Caco-2 (cell line): ENCODE data around the gene HOXA11. TPM values are rescaled to one million over a fixed set of nuclear protein-coding genes. Genes with fewer than 3 reads are reported as not detected.

Experiments
- BruUV-seq: library from RNA; stranded (reverse); fragments of 400-500 nt; replicated peaks from 2 replicates; lab custom pipeline; 2021; lab: Mats Ljungman, UMichigan
- CTCF ChIA-PET: fragments of 300-600 bp; sonication (Branson Sonifier 250); formaldehyde crosslinking; loops from one replicate; lab custom pipeline; 2022; ENCODE audit warnings: antibody characterized with exemption; lab: Charles Lee
- POLR2A ChIA-PET: fragments of 300-600 bp; sonication (Branson Sonifier 250); formaldehyde crosslinking; loops from one replicate; lab custom pipeline; 2022; ENCODE audit warnings: antibody characterized with exemption; lab: Charles Lee
- DNase-seq, 2 experiments: peaks; one replicate each; pipeline versions ENCODE4 v3.0.0 to v3.0.0-alpha.2; 2020 to 2022
- H3K27me3 ChIP-seq: replicated peaks from 2 replicates; pipeline ENCODE4 v1.6.0; 2011; ENCODE audit warnings: low read length; ENCODE audit not compliant: control insufficient read depth, insufficient read depth
- H3K36me3 ChIP-seq: 2 replicates; pipeline ENCODE4 v1.5.1; 2011; ENCODE audit warnings: low read length; ENCODE audit not compliant: control insufficient read depth, insufficient read depth
- H3K4me1 ChIP-seq: fragments of 250-450 bp; sonication (Bioruptor Pico); 2 replicates; pipeline ENCODE4 v1.5.1; 2020; ENCODE audit warnings: mild to moderate bottlenecking
- H3K4me3 ChIP-seq: 2 replicates; pipeline ENCODE4 v1.5.1; 2011; ENCODE audit warnings: low read depth, mild to moderate bottlenecking, control low read depth, low read length
- H3K9me3 ChIP-seq: fragments of 250-450 bp; sonication (Bioruptor Pico); 2 replicates; pipeline ENCODE4 v1.5.1; 2020; ENCODE audit warnings: mild to moderate bottlenecking, moderate library complexity
- H3K27ac Mint-ChIP-seq: one replicate; pipeline ENCODE4 v1.8.0; 2022; ENCODE audit warnings: mixed read lengths; ENCODE audit not compliant: unreplicated experiment
- H3K27me3 Mint-ChIP-seq: one replicate; pipeline ENCODE4 v1.8.0; 2022; ENCODE audit warnings: mixed read lengths; ENCODE audit not compliant: insufficient read depth, unreplicated experiment
- H3K36me3 Mint-ChIP-seq: one replicate; pipeline ENCODE4 v1.8.0; 2022; ENCODE audit warnings: mild to moderate bottlenecking, mixed read lengths; ENCODE audit not compliant: insufficient read depth, unreplicated experiment
- H3K4me1 Mint-ChIP-seq: one replicate; pipeline ENCODE4 v1.8.0; 2022; ENCODE audit warnings: low read depth, mixed read lengths; ENCODE audit not compliant: unreplicated experiment
- H3K4me3 Mint-ChIP-seq: one replicate; pipeline ENCODE4 v1.8.0; 2022; ENCODE audit warnings: mild to moderate bottlenecking, moderate library complexity, mixed read lengths; ENCODE audit not compliant: unreplicated experiment
- H3K9me3 Mint-ChIP-seq: one replicate; pipeline ENCODE4 v1.8.0; 2022; ENCODE audit warnings: mixed read lengths; ENCODE audit not compliant: unreplicated experiment
- CTCF ChIP-seq, 2 experiments: fragments of 200-600 bp in 1 of 2; IDR thresholded peaks; 1 replicate in 1 of 2; 2 replicates in 1 of 2; pipeline versions ENCODE4 v1.5.1 to v1.8.0; 2011 to 2022; ENCODE audit warnings: antibody characterized with exemption in 1 of 2, control low read depth in 1 of 2, inconsistent platforms in 1 of 2, low read depth in 1 of 2, low read length in 1 of 2, mild to moderate bottlenecking in 1 of 2, moderate library complexity in 1 of 2; ENCODE audit not compliant: insufficient read depth in 1 of 2, severe bottlenecking in 1 of 2, unreplicated experiment in 1 of 2
- intact Hi-C: fragments of 100-400 bp; cut with micrococcal nuclease; formaldehyde crosslinking; loops from one replicate; pipeline ENCODE4 v1.10.0; 2022; ENCODE audit not compliant: unreplicated experiment
- total RNA-seq: library from RNA; stranded (reverse); gene quantifications from 2 replicates; pipeline ENCODE4 v1.2.3, GENCODE V29; 2022

The HOXA11 gene
- total RNA-seq, 1 experiment from 2014 or later, result 0.73 TPM

GRCh38 chr7:27192546-27193334, 7.7 kb upstream of the HOXA11 start:
- H3K27me3 ChIP-seq, result no peaks in the 10 kb centered on the region
- no peak overlapping the region for H3K4me3 ChIP-seq
- peaks cover 4% of the 10 kb centered on the region for H3K27me3 Mint-ChIP-seq
- no peaks in the 10 kb centered on the region for H3K4me1 ChIP-seq
- H3K27ac Mint-ChIP-seq, result no peak overlapping the region
- intact Hi-C loops, result no loop called here
- BruUV-seq, result no TSS peak
- POLR2A ChIA-PET, result no interaction called here
- no peak for TF ChIP-seq CTCF (IDR thresholded peaks at IDR 0.05; ENCODE audit: insufficient read depth in 1 of 2, low read depth in 1 of 2, low read length in 1 of 2, severe bottlenecking in 1 of 2, unreplicated experiment in 1 of 2)
- H3K36me3 Mint-ChIP-seq, result no peaks in the 10 kb centered on the region
- no peaks in the 10 kb centered on the region for H3K9me3 ChIP-seq
- no peaks in the 10 kb centered on the region for H3K9me3 Mint-ChIP-seq
- DNase-seq, result no peak
- no peak overlapping the region for H3K4me3 Mint-ChIP-seq
- H3K36me3 ChIP-seq, result no peaks in the 10 kb centered on the region
- CTCF ChIA-PET, result interaction anchor here (0.6 kb wide), 1 partner anchor 12 kb away, joined by 3 read pairs; no protein-coding TSS in a partner anchor
- H3K4me1 Mint-ChIP-seq, result no peaks in the 10 kb centered on the region

DNA sequence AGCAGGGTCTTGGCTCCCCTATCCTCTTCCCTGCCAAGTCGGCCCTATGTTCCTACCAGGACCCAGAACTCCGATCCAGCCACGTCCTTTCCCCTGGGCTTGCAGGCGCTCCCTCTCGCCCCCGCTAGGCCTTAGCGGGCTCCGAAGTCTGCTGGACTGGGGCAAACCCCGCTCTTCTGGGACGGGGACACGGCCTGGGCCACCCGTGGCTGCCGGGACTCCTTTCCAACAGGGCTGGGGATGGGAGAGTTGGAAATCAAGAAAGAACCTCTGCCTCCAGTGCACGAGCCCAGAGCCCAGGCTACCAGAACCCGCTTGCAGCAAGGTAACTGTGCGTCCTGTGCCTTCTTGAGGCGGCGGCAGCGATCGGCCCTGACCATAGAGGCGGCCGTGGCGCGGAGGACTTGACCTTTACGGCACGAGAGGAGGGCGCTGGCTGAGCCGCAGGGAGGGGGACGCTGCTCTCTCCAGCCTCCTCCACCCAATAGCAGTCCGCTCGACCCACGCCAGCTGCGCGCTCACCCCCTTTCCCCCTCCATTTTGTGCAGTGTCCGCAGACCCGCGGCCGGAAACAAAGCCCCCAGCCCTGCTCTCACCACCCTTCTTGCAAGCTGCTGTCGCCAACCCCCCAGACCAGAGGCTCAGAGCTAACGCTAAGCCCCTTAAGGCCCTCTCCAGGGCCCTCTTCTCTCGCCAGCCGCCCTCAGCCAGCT, 7.0 kb upstream of the HOXA11 start:
- DNase-seq, result peak in 1 of 2 experiments; percentile 27
- intact Hi-C loops, result no loop called here

More for the DNA sequence above, 7.0 kb upstream of the HOXA11 start:
- no peaks in the 10 kb centered on the region for H3K27me3 Mint-ChIP-seq
- no peaks in the 10 kb centered on the region for H3K27me3 ChIP-seq
- no peak overlapping the region for H3K4me3 Mint-ChIP-seq
- no peaks in the 10 kb centered on the region for H3K4me1 ChIP-seq
- no peaks in the 10 kb centered on the region for H3K9me3 ChIP-seq
- H3K36me3 Mint-ChIP-seq, result no peaks in the 10 kb centered on the region
- H3K27ac Mint-ChIP-seq, result no peak overlapping the region
- H3K4me3 ChIP-seq, result no peak overlapping the region
- CTCF ChIA-PET, result interaction anchor here (0.6 kb wide), 1 partner anchor 12 kb away, joined by 3 read pairs; no protein-coding TSS in a partner anchor
- no peaks in the 10 kb centered on the region for H3K4me1 Mint-ChIP-seq
- POLR2A ChIA-PET, result no interaction called here
- BruUV-seq, result no TSS peak
- no peaks in the 10 kb centered on the region for H3K9me3 Mint-ChIP-seq
- H3K36me3 ChIP-seq, result no peaks in the 10 kb centered on the region
- TF ChIP-seq CTCF (IDR thresholded peaks at IDR 0.05; ENCODE audit: insufficient read depth in 1 of 2, low read depth in 1 of 2, low read length in 1 of 2, severe bottlenecking in 1 of 2, unreplicated experiment in 1 of 2), result no peak
